Hepatocyte (in vitro differentiated cells): ENCODE results near the gene PTH2R. TPM values are rescaled to one million over a fixed set of nuclear protein-coding genes. Genes with fewer than 3 reads are reported as not detected.

Experiments used
- DNase-seq: peaks from one replicate; pipeline ENCODE4 v3.0.0-alpha.2; 2016; ENCODE audit warnings: low spot score
- H2AFZ ChIP-seq: fragments of 200-600 bp; sonication (generic); 2 replicates; pipeline ENCODE4 v1.6.0; 2016; ENCODE audit warnings: antibody characterized with exemption, mild to moderate bottlenecking
- H3K27ac ChIP-seq: fragments of 200-600 bp; sonication (generic); 2 replicates; pipeline ENCODE4 v1.5.1; 2016; ENCODE audit warnings: mild to moderate bottlenecking
- H3K27me3 ChIP-seq: fragments of 200-600 bp; sonication (generic); 2 replicates; pipeline ENCODE4 v1.6.1; 2016
- H3K36me3 ChIP-seq: fragments of 200-600 bp; sonication (generic); replicated peaks from 2 replicates; pipeline ENCODE4 v1.5.1; 2016; ENCODE audit warnings: low read depth; ENCODE audit not compliant: insufficient read depth
- H3K4me1 ChIP-seq: fragments of 200-600 bp; sonication (generic); 2 replicates; pipeline ENCODE4 v1.5.1; 2016; ENCODE audit warnings: mild to moderate bottlenecking, moderate library complexity; ENCODE audit not compliant: insufficient read depth
- H3K4me2 ChIP-seq: fragments of 200-600 bp; sonication (generic); 2 replicates; pipeline ENCODE4 v1.6.0; 2016
- H3K4me3 ChIP-seq: fragments of 200-600 bp; sonication (generic); 2 replicates; pipeline ENCODE4 v1.5.1; 2016; ENCODE audit warnings: mild to moderate bottlenecking
- H3K79me2 ChIP-seq: fragments of 200-600 bp; sonication (generic); 2 replicates; pipeline ENCODE4 v1.6.0; 2017; ENCODE audit warnings: mild to moderate bottlenecking
- H3K9me2 ChIP-seq: fragments of 200-600 bp; sonication (generic); replicated peaks from 2 replicates; pipeline ENCODE4 v1.6.0; 2017; ENCODE audit warnings: mild to moderate bottlenecking; ENCODE audit not compliant: insufficient read depth
- H3K9me3 ChIP-seq: fragments of 200-600 bp; sonication (generic); 2 replicates; pipeline ENCODE4 v1.5.1; 2016; ENCODE audit warnings: low read depth, mild to moderate bottlenecking
- H4K20me1 ChIP-seq: fragments of 200-600 bp; sonication (generic); 2 replicates; pipeline ENCODE4 v1.6.0; 2016; ENCODE audit warnings: mild to moderate bottlenecking; ENCODE audit not compliant: insufficient read depth, poor library complexity, severe bottlenecking
- EZH2 ChIP-seq: fragments of 200-600 bp; sonication (generic); IDR thresholded peaks from 2 replicates; pipeline ENCODE4 v1.6.1; 2016; ENCODE audit warnings: antibody characterized with exemption, mild to moderate bottlenecking, borderline replicate concordance
- EZH2phosphoT487 ChIP-seq: fragments of 200-600 bp; sonication (generic); IDR thresholded peaks from one replicate; pipeline ENCODE4 v1.6.1; 2018; ENCODE audit warnings: antibody characterized with exemption, mild to moderate bottlenecking, low read depth, moderate library complexity; ENCODE audit not compliant: unreplicated experiment, severe bottlenecking
- WGBS: methylation state at CpG from one replicate; pipeline ENCODE4 v1.1.6; 2016; ENCODE audit warnings: low lambda C conversion rate; ENCODE audit errors: missing lambda C conversion rate; 5-methylcytosine and 5-hydroxymethylcytosine counted together
- polyA plus RNA-seq: library from polyadenylated mRNA; unstranded; fragments of >200 nt; fragmentation: Nextera tagmentation; extraction: Ambion mirVana; gene quantifications from 2 replicates; pipeline ENCODE4 v1.2.1, GENCODE V29; 2016
- total RNA-seq: library from RNA; depleted of rRNA; stranded (reverse); fragments of >200 nt; gene quantifications from 2 replicates; pipeline ENCODE4 v1.2.3, GENCODE V29; 2014
- TF ChIP-seq, protein P1 (sequence below): fragments of 200-600 bp; sonication (generic); IDR thresholded peaks from 2 replicates; pipeline ENCODE4 v1.5.1; 2016; ENCODE audit warnings: antibody characterized with exemption, mild to moderate bottlenecking; ENCODE audit not compliant: poor library complexity

The PTH2R gene
- total and polyA plus RNA-seq, 2 experiments from 2014 or later: not detected

DNA sequence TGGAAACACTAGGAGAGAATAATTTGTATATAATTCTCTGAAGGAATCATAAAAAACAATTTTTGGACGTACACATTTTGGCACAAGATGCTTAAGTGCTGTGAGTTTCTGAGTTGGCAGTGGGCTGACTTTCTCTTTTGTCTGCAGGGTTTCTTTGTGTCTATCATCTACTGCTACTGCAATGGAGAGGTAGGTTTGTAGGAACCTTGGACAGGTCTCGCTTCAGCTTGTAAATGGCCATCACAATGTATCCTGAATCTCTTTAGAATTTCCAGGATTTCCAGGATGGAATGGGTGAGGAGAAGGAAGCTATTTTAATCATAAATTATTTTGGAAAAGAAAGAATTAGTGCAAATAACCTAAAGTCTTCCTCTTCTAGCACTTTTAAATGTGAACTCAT, 83.9 kb downstream of the PTH2R start:
- H3K4me3 ChIP-seq: no peak overlapping the region
- peaks cover 6% of the 10 kb centered on the region for H3K4me1 ChIP-seq
- no peak for DNase-seq
- TF ChIP-seq EZH2 (no peak), EZH2phosphoT487 (no peak)
- TF ChIP-seq, protein P1, sequence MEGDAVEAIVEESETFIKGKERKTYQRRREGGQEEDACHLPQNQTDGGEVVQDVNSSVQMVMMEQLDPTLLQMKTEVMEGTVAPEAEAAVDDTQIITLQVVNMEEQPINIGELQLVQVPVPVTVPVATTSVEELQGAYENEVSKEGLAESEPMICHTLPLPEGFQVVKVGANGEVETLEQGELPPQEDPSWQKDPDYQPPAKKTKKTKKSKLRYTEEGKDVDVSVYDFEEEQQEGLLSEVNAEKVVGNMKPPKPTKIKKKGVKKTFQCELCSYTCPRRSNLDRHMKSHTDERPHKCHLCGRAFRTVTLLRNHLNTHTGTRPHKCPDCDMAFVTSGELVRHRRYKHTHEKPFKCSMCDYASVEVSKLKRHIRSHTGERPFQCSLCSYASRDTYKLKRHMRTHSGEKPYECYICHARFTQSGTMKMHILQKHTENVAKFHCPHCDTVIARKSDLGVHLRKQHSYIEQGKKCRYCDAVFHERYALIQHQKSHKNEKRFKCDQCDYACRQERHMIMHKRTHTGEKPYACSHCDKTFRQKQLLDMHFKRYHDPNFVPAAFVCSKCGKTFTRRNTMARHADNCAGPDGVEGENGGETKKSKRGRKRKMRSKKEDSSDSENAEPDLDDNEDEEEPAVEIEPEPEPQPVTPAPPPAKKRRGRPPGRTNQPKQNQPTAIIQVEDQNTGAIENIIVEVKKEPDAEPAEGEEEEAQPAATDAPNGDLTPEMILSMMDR: no peak
- no peaks in the 10 kb centered on the region for H3K79me2 ChIP-seq
- H3K4me2 ChIP-seq: no peak overlapping the region
- H2AFZ ChIP-seq: no peak overlapping the region
- no peaks in the 10 kb centered on the region for H3K9me3 ChIP-seq
- H4K20me1 ChIP-seq: no peaks in the 10 kb centered on the region
- no peaks in the 10 kb centered on the region for H3K27me3 ChIP-seq
- H3K27ac ChIP-seq: no peak overlapping the region
- no peaks in the 10 kb centered on the region for H3K36me3 ChIP-seq
- 73% methylated on average over 2 of the region's 2 CpGs for WGBS
- H3K9me2 ChIP-seq: no peaks in the 10 kb centered on the region

DNA sequence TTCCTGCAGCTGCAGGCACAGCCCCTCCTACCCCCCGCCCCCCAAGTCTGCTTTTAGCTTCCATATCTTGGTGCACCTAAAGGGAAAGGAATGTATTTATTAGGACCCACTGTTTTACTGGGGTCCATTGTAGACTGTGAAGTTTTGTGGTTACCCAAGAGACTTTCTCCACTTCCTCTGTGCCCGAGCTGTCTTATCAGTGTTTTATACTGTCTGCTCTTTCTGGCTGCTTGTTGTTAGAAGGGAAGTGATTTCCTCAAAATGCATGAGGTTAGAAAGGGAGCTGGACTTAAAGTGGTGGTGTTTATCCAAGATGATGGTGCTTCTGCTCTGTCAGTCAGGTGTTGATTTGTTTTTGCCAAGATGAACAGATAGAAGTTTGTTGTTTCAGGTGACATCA, 85.0 kb downstream of the PTH2R start:
- no peak overlapping the region for H3K27ac ChIP-seq
- TF ChIP-seq, protein P1: no peak
- TF ChIP-seq EZH2phosphoT487 (no peak), EZH2 (no peak)
- H3K9me2 ChIP-seq: no peaks in the 10 kb centered on the region
- no peaks in the 10 kb centered on the region for H3K79me2 ChIP-seq
- WGBS: 56% methylated on average over 2 of the region's 2 CpGs
- peaks cover 6% of the 10 kb centered on the region for H3K4me1 ChIP-seq
- H2AFZ ChIP-seq: no peak overlapping the region
- no peaks in the 10 kb centered on the region for H4K20me1 ChIP-seq
- no peak for DNase-seq
- no peaks in the 10 kb centered on the region for H3K27me3 ChIP-seq
- H3K4me2 ChIP-seq: no peak overlapping the region
- no peak overlapping the region for H3K4me3 ChIP-seq
- no peaks in the 10 kb centered on the region for H3K36me3 ChIP-seq
- H3K9me3 ChIP-seq: no peaks in the 10 kb centered on the region

GRCh38 chr2:208492069-208492468, 85.5 kb downstream of the PTH2R start:
- WGBS: 84% methylated on average over 3 of the region's 3 CpGs
- H3K4me3 ChIP-seq: no peak overlapping the region
- H3K79me2 ChIP-seq: no peaks in the 10 kb centered on the region
- no peaks in the 10 kb centered on the region for H3K27me3 ChIP-seq
- H3K9me2 ChIP-seq: no peaks in the 10 kb centered on the region
- H3K4me1 ChIP-seq: peaks cover 6% of the 10 kb centered on the region
- H3K4me2 ChIP-seq: no peak overlapping the region
- no peak overlapping the region for H3K27ac ChIP-seq
- H2AFZ ChIP-seq: no peak overlapping the region
- DNase-seq: no peak
- no peaks in the 10 kb centered on the region for H3K9me3 ChIP-seq
- TF ChIP-seq, protein P1: no peak
- no peaks in the 10 kb centered on the region for H4K20me1 ChIP-seq
- H3K36me3 ChIP-seq: no peaks in the 10 kb centered on the region

GRCh38 chr2:208493186-208493585, 86.6 kb downstream of the PTH2R start:
- no peak for TF ChIP-seq EZH2phosphoT487
- Histone ChIP-seq H3K4me2 (no peak overlapping the region), H3K79me2 (no peaks in the 10 kb centered on the region), H3K4me1 (peaks cover 6% of the 10 kb centered on the region), H3K36me3 (no peaks in the 10 kb centered on the region), H3K4me3 (no peak overlapping the region), H3K27me3 (no peaks in the 10 kb centered on the region), H3K27ac (no peak overlapping the region), H4K20me1 (no peaks in the 10 kb centered on the region), H2AFZ (no peak overlapping the region), H3K9me3 (no peaks in the 10 kb centered on the region), H3K9me2 (no peaks in the 10 kb centered on the region)
- 91% methylated on average over 12 of the region's 12 CpGs for WGBS
- DNase-seq: no peak
